GM13977 (cell line): Measurements from ENCODE around the gene PXDN.

ENCODE experiments used
- DNase-seq: peaks from one replicate; pipeline ENCODE4 v3.0.0; 2012; ENCODE audit warnings: low spot score
- CTCF ChIP-seq: IDR thresholded peaks from 2 replicates; pipeline ENCODE4 v1.5.1; 2012; ENCODE audit warnings: mild to moderate bottlenecking, control low read depth; ENCODE audit not compliant: insufficient read depth; ENCODE audit errors: extremely low read depth, missing control alignments
- in situ Hi-C: fragments of 300-500 bp; cut with MboI; formaldehyde crosslinking; loops from one replicate; pipeline ENCODE4 v1.12.0; 2022; ENCODE audit warnings: low sequenced_read_pairs, low pct_unique_long_range_greater_than_20kb, mixed read lengths, inconsistent platforms; ENCODE audit not compliant: unreplicated experiment

PXDN gene

GRCh38 chr2:1670636-1671035 lies 73.7 kb downstream of the PXDN start:
- no peak for DNase-seq
- no peak for TF ChIP-seq CTCF
- in situ Hi-C loops = no loop called here

DNA sequence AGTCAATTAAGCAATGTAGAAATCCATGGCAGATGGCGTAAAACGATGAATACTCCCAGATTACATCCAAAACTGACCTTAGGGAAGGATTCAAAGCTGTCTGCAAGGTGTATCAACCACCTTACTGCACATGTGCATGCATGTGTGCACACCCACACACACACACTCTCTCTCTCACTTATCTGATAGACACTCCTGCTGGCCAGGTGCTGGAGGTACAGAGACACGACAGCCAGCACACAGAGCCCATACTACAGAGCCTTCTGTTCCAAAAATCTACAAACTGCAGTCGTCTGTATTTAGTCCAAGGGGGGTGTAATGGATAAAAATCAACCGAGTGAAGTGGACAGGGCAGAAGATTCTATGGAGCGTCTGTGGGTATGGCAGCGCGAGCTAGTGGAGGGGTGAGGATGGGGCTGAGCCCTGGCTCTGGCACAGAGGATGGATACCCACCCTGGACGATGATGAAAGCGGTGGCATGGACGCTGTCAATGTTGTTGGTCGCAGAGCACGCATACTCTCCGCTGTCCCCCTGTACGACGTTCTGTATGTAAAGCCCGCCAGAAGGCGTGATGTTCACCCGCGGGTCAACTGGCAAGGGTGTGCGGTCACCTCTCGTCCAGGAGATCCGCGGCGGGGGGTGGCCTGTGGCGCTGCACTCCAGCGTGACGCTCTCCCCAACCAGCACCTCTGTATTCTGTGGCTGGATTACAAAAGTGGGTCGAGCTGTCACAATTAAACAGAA lies 78.4 kb downstream of the PXDN start:
- no peak for DNase-seq
- in situ Hi-C loops = no loop called here
- TF ChIP-seq CTCF = no peak

DNA sequence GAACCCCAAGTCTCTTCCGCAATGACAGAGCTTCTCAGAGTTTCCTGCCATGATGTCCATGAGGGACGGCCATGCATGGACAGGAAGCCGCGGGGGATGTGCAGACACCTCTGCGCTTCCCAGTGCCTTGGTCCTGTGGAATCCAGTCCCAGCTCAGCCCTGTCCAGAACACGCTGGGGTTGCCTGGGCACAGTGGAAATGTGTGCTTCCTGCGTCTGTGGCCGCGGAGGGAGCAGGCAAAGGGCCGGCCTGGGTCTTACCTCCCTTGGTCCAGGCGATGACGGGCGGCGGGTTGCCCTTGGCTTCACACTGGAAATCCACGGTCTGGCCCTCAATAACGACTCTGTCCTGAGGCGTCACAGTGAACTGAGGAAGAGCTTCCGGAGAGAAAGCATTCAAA lies 79.6 kb downstream of the PXDN start:
- in situ Hi-C loops = no loop called here

GRCh38 chr2:1664076-1664605 lies 80.2 kb downstream of the PXDN start:
- in situ Hi-C loops = no loop called here
- DNase-seq = no peak

More for the DNA sequence above, 79.6 kb downstream of the PXDN start:
- DNase-seq = no peak
- no peak for TF ChIP-seq CTCF

GRCh38 chr2:1663621-1664020 lies 80.7 kb downstream of the PXDN start:
- TF ChIP-seq CTCF = no peak
- DNase-seq = no peak
- in situ Hi-C loops = no loop called here

More at GRCh38 chr2:1664076-1664605, 80.2 kb downstream of the PXDN start:
- TF ChIP-seq CTCF = no peak

DNA sequence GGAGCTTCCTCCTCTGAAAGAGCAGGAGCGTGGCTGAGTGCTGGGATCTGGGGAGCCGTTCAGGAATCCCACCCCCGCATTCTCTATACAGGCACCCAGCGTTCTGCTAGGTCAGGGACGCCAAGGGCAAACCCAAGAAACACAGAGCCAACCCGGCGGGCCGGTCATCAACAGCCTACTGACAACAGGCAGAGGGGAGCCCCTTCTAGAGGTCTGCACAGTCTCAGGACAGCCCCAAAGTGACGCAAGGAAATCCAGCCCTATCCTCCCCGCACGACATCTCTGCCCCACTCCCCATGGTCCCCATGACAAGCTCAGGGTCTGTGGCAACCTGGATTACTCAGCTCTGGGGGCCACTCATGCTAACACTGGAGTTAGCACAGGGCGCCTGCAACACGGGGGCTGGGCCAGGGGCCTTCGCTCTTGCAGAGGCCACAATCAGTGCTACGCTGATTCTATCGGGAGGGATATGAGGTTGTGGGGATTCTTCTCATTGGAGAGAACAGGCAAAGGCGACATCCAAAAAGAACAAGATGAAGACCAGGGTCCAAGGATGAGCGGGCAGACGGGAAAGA lies 81.6 kb downstream of the PXDN start:
- DNase-seq = no peak
- TF ChIP-seq CTCF = no peak
- in situ Hi-C loops = no loop called here
